Hematopoietic multipotent progenitor cell treated with erythropoietin and hydrocortisone succinate and interleukin-3 and kit ligand, for 6 days (in vitro differentiated cells): ENCODE measurements around the gene CFAP54.

Experiments used
- DNase-seq: peaks from one replicate; pipeline ENCODE4 v3.0.0-alpha.2; 2015

CFAP54 gene

DNA sequence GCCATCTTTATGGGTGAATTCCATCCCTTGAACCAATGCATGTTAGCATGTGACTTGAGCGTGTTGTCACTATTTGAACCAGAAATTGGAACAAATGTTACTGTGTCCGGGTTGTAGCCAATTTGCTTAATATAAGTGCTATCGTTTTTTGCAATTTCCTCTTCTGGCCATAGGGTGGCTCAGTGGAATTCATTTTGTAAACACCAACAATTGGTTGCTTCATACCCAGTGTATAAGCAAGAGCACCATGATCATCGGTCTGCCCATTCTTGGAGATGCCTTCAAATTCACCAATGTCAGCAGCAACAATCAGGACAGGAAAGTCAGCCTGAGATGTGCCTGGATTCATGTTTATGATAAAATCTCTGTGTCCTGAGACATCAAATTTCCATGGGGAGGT lies 412.7 kb downstream of the CFAP54 start:
- peak; percentile 35 for DNase-seq

DNA sequence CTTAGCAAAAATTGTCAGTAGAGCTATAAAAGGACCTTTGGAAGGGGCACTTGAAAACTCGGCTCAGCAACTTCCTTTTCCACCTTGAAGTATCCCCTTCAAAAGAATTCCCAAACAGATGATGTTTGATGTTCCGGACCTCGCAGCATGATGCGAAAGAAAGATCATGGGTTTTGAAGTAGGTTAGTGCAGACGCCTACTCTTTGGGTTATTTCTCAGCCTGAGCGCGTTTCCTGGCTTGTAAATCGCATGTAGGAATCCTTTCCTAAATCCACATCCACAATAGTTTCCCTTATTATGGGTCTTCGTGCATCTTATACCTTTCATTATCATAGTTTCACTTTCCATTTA lies 417.1 kb downstream of the CFAP54 start:
- no peak for DNase-seq

DNA sequence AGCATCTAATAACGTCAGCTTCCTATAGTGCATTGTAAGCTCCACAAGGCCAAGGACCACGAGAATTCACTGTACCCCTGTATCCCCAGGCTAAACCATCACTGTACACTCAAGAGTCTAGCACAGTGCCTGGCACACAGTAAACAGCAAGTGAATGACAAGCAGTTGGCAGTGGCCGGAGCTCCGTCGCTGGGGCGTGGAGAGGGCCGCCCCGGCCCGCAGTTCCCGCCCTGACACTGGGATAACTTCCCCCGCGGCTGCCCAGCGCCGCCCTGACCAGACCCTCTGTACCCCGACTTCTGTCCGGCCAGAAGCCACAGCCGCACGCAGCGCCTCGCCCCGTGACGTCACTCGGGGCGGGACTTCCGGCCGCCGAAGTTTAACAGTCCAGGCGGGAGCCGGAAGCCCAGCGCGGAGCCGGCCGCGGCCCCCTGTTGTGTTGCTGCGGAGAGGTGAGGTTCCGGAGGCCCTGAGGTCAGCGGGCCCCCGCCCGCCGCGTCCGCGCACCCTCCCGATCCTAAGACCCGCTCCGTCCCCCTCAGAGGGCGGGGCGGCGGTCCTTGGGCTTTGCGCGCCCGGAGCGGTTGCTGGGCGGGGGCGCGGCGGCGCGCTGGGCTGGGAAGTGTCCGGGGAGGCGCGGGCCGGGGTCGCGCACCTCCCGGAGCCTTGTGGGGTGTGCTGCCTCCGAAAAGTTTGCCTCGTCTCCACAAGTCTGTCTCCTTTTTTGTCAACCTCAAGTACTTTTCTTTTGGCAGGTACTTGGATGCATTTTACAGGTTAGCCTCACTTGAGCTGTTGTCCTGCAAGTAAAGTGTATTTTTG lies 417.7 kb downstream of the CFAP54 start, which contains the start of gene NEDD1:
TSS of gene NEDD1 (plus strand) at position 409 of the 822 bp plus-strand sequence. CDS start 2,503 bp downstream, outside the sequence.
- peak; percentile 89 for DNase-seq

DNA sequence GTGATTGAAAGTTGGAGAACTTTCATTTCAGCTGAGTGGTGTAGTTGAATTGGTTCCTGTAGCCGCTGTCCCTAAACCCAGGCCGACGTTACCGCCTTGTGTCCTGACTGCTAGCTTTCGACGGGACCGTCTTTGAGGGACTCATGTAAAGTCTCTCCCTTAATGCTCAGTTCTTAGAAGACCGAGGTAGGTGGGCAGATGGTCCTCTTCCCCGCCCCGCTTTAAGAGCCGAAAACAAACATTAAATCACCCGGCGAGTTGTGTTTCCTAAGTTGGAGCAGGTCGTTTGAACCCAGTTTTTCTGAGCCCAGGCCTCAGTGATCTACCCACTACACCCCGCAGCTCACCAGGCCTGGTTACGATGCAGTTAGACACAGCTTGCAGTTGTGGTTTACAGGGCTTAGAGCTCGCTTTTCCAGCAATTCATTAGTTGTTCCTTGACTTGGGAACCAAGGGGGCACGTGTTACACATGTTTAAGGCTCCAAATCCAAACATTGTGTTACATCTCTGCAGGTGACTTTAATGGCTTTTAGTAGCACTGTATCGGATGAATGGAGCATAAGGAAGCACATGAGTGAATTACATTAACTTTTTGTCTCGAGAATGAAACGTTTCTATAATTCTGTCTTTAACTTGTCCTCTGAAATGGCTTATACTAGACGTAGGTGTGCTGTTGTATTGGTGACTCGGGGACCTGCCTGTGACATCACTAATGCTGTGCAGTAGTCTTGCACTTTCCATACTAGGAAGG lies 418.5 kb downstream of the CFAP54 start:
- DNase-seq: peak; percentile 61

DNA sequence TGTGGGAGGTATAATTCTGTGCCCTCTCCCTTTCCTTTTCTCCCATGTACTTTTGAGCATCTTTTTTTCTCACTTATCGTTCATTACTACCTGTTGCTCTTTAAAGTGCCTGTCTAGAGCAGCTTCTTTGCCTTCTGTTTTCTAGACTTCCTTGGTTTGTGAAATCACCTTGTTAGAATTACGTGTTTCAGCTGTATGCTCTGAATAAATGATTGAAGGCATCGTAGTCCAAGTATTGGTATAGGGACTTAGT lies 419.0 kb downstream of the CFAP54 start:
- DNase-seq: no peak

DNA sequence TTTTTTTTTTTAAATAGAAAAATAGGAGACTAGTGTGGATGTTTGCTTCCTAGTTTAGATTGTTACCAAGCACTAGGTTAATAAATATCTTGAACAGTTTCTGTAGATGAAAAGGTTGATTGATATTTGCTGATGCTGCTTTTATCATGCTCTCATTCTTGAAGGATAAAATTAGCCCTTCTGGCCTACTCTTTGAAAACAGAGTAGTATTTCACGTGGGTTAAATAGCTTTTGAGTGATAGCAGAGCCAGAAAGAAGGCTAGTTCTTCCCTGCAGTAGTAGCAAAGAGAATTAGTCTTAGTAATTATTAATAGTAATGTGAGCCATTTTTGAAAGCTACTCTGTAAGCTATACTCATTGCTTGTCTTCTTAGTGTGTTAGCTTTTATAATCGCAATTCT lies 422.9 kb downstream of the CFAP54 start:
- DNase-seq: no peak

DNA sequence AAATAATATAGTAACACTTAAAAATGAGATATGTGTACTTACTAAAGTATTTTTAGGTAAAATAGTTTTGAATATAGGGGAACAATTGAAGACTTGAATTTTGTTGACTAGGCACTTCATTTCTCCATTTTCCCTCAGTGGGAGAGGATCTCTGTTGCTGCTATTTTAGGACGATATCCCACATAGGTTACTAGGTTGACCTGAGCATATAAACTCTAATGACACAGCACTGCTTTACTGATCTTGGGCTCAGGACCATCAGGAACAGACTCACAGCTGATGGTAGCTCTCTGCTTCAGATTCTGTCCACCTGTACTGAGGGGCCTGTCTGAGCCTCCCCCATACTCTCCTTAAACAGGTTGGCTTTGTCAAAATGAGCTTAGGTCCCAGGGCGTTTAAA lies 423.6 kb downstream of the CFAP54 start:
- DNase-seq: no peak

DNA sequence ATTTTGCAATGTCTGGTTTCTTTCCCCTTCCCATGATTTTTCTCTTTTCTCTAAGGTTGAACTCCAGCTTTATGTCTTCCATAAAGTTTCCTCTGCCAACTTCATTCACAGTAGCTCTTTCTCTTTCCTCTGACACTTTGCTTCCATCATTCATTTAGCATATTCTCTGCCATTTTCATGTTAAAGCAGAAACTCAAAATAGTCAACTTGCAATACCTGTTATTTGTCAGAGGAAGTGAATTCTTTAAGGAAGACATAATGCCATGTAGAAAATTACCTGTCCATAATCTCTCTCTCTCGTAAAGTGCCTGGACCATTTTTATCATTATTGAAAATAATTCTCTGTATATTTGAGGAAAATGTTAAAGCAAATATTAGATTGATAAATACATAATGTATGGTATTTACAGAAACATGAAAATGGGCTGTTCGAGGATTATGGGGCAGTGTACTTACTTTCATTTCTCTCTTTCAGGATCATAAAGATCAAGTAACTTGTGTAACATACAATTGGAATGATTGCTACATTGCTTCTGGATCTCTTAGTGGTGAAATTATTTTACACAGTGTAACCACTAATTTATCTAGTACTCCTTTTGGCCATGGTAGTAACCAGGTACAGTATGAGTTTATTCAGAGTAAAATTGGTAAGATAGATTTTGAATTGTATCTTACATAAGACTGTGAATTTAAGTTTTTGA lies 430.3 kb downstream of the CFAP54 start:
- DNase-seq: no peak
